GM19035 (cell line): Measurements from ENCODE around the gene SLC39A11.
"Not testable (repeated sequence)": the region's sequence is repeated elsewhere in the genome, so short reads cannot be mapped to it uniquely, and the experiment has no call there.

Experiments used
- ATAC-seq: cut with Tn5 transposase; IDR thresholded peaks from one replicate; pipeline ENCODE4 v1.9.1; 2021; ENCODE audit not compliant: unreplicated experiment

SLC39A11 gene

GRCh38 chr17:72846399-72846798 lies 246.1 kb downstream of the SLC39A11 start:
- ATAC-seq, result no peak

- no peak for ATAC-seq
These were observed 248.9 kb downstream of the SLC39A11 start for GRCh38 chr17:72843591-72843990.

- no peak for ATAC-seq
These were observed 252.5 kb downstream of the SLC39A11 start for GRCh38 chr17:72840019-72840418.

- ATAC-seq, result no peak
These were observed 253.3 kb downstream of the SLC39A11 start for GRCh38 chr17:72839131-72839725.

- ATAC-seq, result no peak
These were observed 253.9 kb downstream of the SLC39A11 start for GRCh38 chr17:72838581-72838980.

GRCh38 chr17:72838068-72838467 lies 254.4 kb downstream of the SLC39A11 start:
- no peak for ATAC-seq

GRCh38 chr17:72837335-72837734 lies 255.2 kb downstream of the SLC39A11 start:
- ATAC-seq, result no peak

GRCh38 chr17:72833128-72833765 lies 259.2 kb downstream of the SLC39A11 start:
- no peak for ATAC-seq

- ATAC-seq, result no peak
These were observed 260.2 kb downstream of the SLC39A11 start for GRCh38 chr17:72832306-72832705.

GRCh38 chr17:72829883-72830282 lies 262.6 kb downstream of the SLC39A11 start:
- no peak for ATAC-seq

GRCh38 chr17:72826602-72827001 lies 265.9 kb downstream of the SLC39A11 start:
- ATAC-seq, result no peak

GRCh38 chr17:72826059-72826458 lies 266.4 kb downstream of the SLC39A11 start:
- ATAC-seq, result not testable (repeated sequence)

- ATAC-seq, result no peak
These were observed 267.3 kb downstream of the SLC39A11 start for GRCh38 chr17:72825218-72825617.

GRCh38 chr17:72824267-72824666 lies 268.2 kb downstream of the SLC39A11 start:
- ATAC-seq, result not testable (repeated sequence)

GRCh38 chr17:72822358-72823023 lies 270.0 kb downstream of the SLC39A11 start:
- ATAC-seq, result no peak

- no peak for ATAC-seq
These were observed 276.1 kb downstream of the SLC39A11 start for GRCh38 chr17:72816406-72816805.

GRCh38 chr17:72813481-72813880 lies 279.0 kb downstream of the SLC39A11 start:
- no peak for ATAC-seq

GRCh38 chr17:72812823-72813222 lies 279.7 kb downstream of the SLC39A11 start:
- no peak for ATAC-seq

GRCh38 chr17:72811976-72812687 lies 280.4 kb downstream of the SLC39A11 start:
- no peak for ATAC-seq

GRCh38 chr17:72810991-72811508 lies 281.4 kb downstream of the SLC39A11 start:
- ATAC-seq, result no peak

GRCh38 chr17:72806011-72806410 lies 286.5 kb downstream of the SLC39A11 start:
- no peak for ATAC-seq
